HUES64 (cell line): Measurements from ENCODE around the gene ZDHHC18.
"Not testable (repeated sequence)": the region's sequence is repeated elsewhere in the genome, so short reads cannot be mapped to it uniquely, and the experiment has no call there.

Source experiments
- H3K27ac ChIP-seq: 2 replicates; pipeline ENCODE4 v1.7.0; 2013; ENCODE audit warnings: low read depth, low read length, inconsistent platforms
- H3K27me3 ChIP-seq: 2 replicates; pipeline ENCODE4 v1.6.1; 2013; ENCODE audit warnings: mild to moderate bottlenecking, low read length; ENCODE audit not compliant: insufficient read depth
- H3K36me3 ChIP-seq: 2 replicates; pipeline ENCODE4 v1.6.1; 2013; ENCODE audit warnings: mild to moderate bottlenecking, low read length; ENCODE audit not compliant: insufficient read depth
- H3K4me1 ChIP-seq: 2 replicates; pipeline ENCODE4 v1.6.1; 2013; ENCODE audit warnings: mild to moderate bottlenecking, low read length, moderate library complexity; ENCODE audit not compliant: insufficient read depth
- H3K4me3 ChIP-seq: 2 replicates; pipeline ENCODE4 v1.5.1; 2013; ENCODE audit warnings: mild to moderate bottlenecking, low read length, moderate library complexity
- H3K9ac ChIP-seq: 2 replicates; pipeline ENCODE4 v1.6.1; 2013; ENCODE audit warnings: mild to moderate bottlenecking, low read depth, low read length
- H3K9me3 ChIP-seq: 2 replicates; pipeline ENCODE4 v1.6.1; 2013; ENCODE audit warnings: low read depth, low read length; ENCODE audit not compliant: insufficient read depth
- WGBS: fragments of 150-250, 120-280 bp; methylation state at CpG from one replicate; pipeline ENCODE4 v1.1.7; 2013; ENCODE audit warnings: missing lambda C conversion rate; 5-methylcytosine and 5-hydroxymethylcytosine counted together

The ZDHHC18 gene

GRCh38 chr1:26838474-26839338 lies 12.2 kb downstream of the ZDHHC18 start:
- no peaks in the 10 kb centered on the region for H3K4me1 ChIP-seq
- no peak overlapping the region for H3K4me3 ChIP-seq
- H3K27ac ChIP-seq = no peak overlapping the region
- no peaks in the 10 kb centered on the region for H3K27me3 ChIP-seq
- WGBS = 91% methylated on average over 8 of the region's 8 CpGs
- no peaks in the 10 kb centered on the region for H3K9me3 ChIP-seq
- peaks cover 58% of the 10 kb centered on the region for H3K36me3 ChIP-seq
- H3K9ac ChIP-seq = no peak overlapping the region

- no peaks in the 10 kb centered on the region for H3K27me3 ChIP-seq
- H3K4me1 ChIP-seq = no peaks in the 10 kb centered on the region
- no peaks in the 10 kb centered on the region for H3K9me3 ChIP-seq
- no peak overlapping the region for H3K4me3 ChIP-seq
- H3K27ac ChIP-seq = no peak overlapping the region
- H3K36me3 ChIP-seq = peaks cover 54% of the 10 kb centered on the region
- 89% methylated on average over 1 of the region's 1 CpG for WGBS
- no peak overlapping the region for H3K9ac ChIP-seq
Observed at GRCh38 chr1:26839339-26839722, 12.8 kb downstream of the ZDHHC18 start.

GRCh38 chr1:26839779-26840178 lies 13.3 kb downstream of the ZDHHC18 start:
- Histone ChIP-seq H3K27ac (no peak overlapping the region), H3K9me3 (no peaks in the 10 kb centered on the region), H3K4me1 (no peaks in the 10 kb centered on the region), H3K27me3 (no peaks in the 10 kb centered on the region), H3K36me3 (peaks cover 50% of the 10 kb centered on the region), H3K9ac (0 out of 2 replicates have a peak overlapping the region, but pooled peaks have one; percentile 30), H3K4me3 (no peak overlapping the region)
- WGBS = 92% methylated on average over 6 of the region's 6 CpGs

- Histone ChIP-seq H3K27ac (no peak overlapping the region), H3K4me1 (no peaks in the 10 kb centered on the region), H3K9me3 (no peaks in the 10 kb centered on the region), H3K4me3 (no peak overlapping the region), H3K36me3 (peaks cover 48% of the 10 kb centered on the region), H3K9ac (no peak overlapping the region), H3K27me3 (no peaks in the 10 kb centered on the region)
- WGBS = 94% methylated on average over 13 of the region's 13 CpGs
Observed at GRCh38 chr1:26844424-26845196, 18.1 kb downstream of the ZDHHC18 start.

- H3K36me3 ChIP-seq = peaks cover 64% of the 10 kb centered on the region
- H3K4me3 ChIP-seq, H3K27me3 ChIP-seq, H3K4me1 ChIP-seq, H3K9ac ChIP-seq, H3K9me3 ChIP-seq, H3K27ac ChIP-seq: not testable (repeated sequence)
- WGBS = 92% methylated on average over 6 of the region's 6 CpGs
Observed at GRCh38 chr1:26847826-26848225, 21.3 kb downstream of the ZDHHC18 start.

- H3K4me3 ChIP-seq = no peak overlapping the region
- H3K27me3 ChIP-seq = no peaks in the 10 kb centered on the region
- no peaks in the 10 kb centered on the region for H3K9me3 ChIP-seq
- peaks cover 67% of the 10 kb centered on the region for H3K36me3 ChIP-seq
- H3K27ac ChIP-seq = no peak overlapping the region
- no peak overlapping the region for H3K9ac ChIP-seq
- WGBS = 93% methylated on average over 10 of the region's 10 CpGs
- no peaks in the 10 kb centered on the region for H3K4me1 ChIP-seq
Observed at GRCh38 chr1:26848499-26848898, 22.0 kb downstream of the ZDHHC18 start.

GRCh38 chr1:26848941-26849774 lies 22.7 kb downstream of the ZDHHC18 start:
- Histone ChIP-seq H3K9me3 (no peaks in the 10 kb centered on the region), H3K4me3 (no peak overlapping the region), H3K27me3 (no peaks in the 10 kb centered on the region), H3K9ac (no peak overlapping the region), H3K36me3 (peaks cover 70% of the 10 kb centered on the region), H3K27ac (no peak overlapping the region), H3K4me1 (no peaks in the 10 kb centered on the region)
- WGBS = 90% methylated on average over 10 of the region's 10 CpGs

- Histone ChIP-seq H3K27me3 (no peaks in the 10 kb centered on the region), H3K9ac (no peak overlapping the region), H3K36me3 (peaks cover 68% of the 10 kb centered on the region), H3K9me3 (no peaks in the 10 kb centered on the region), H3K27ac (no peak overlapping the region), H3K4me3 (no peak overlapping the region), H3K4me1 (no peaks in the 10 kb centered on the region)
- WGBS = 94% methylated on average over 12 of the region's 12 CpGs
Observed at GRCh38 chr1:26851106-26851684, 24.7 kb downstream of the ZDHHC18 start.

GRCh38 chr1:26852701-26853100 lies 26.2 kb downstream of the ZDHHC18 start:
- no peaks in the 10 kb centered on the region for H3K9me3 ChIP-seq
- no peak overlapping the region for H3K4me3 ChIP-seq
- H3K27ac ChIP-seq = no peak overlapping the region
- no peak overlapping the region for H3K9ac ChIP-seq
- WGBS = 80% methylated on average over 9 of the region's 9 CpGs
- H3K27me3 ChIP-seq = no peaks in the 10 kb centered on the region
- peaks cover 60% of the 10 kb centered on the region for H3K36me3 ChIP-seq
- H3K4me1 ChIP-seq = 0 out of 2 replicates have a peak, but pooled peaks cover 3% of the 10 kb centered on the region

GRCh38 chr1:26853156-26853555 lies 26.7 kb downstream of the ZDHHC18 start:
- Histone ChIP-seq H3K9ac (no peak overlapping the region), H3K4me1 (0 out of 2 replicates have a peak, but pooled peaks cover 3% of the 10 kb centered on the region), H3K9me3 (no peaks in the 10 kb centered on the region), H3K27me3 (no peaks in the 10 kb centered on the region), H3K36me3 (peaks cover 57% of the 10 kb centered on the region), H3K27ac (no peak overlapping the region), H3K4me3 (no peak overlapping the region)
- 64% methylated on average over 3 of the region's 3 CpGs for WGBS
